HCT116 (cell line): ENCODE measurements around the gene PHTF1. TPM values are rescaled to one million over a fixed set of nuclear protein-coding genes. Genes with fewer than 3 reads are reported as not detected.

Experiments
- ATAC-seq: fragments of 200-7000 bp; cut with Tn5 transposase; 2 replicates; pipeline ENCODE4 v1.9.1; 2020; ENCODE audit warnings: mild to moderate bottlenecking, moderate library complexity
- BruUV-seq: library from RNA; stranded (reverse); fragments of 400-500 nt; replicated peaks from 2 replicates; lab custom pipeline; 2021; lab: Mats Ljungman, UMichigan
- CTCF ChIA-PET: fragments of 300-600 bp; sonication (Branson Sonifier 250); formaldehyde crosslinking; loops from one replicate; lab custom pipeline; 2021; ENCODE audit warnings: antibody characterized with exemption; lab: Charles Lee
- POLR2A ChIA-PET: fragments of 300-600, 350-600 bp; sonication (Branson Sonifier 250); formaldehyde crosslinking; loops from one replicate; lab custom pipeline; 2021; ENCODE audit warnings: antibody characterized with exemption; lab: Charles Lee
- RAD21 ChIA-PET, 2 experiments: fragments of 300-600 bp; sonication (Branson Sonifier 250); formaldehyde crosslinking; loops; one replicate each; lab custom pipeline; 2023; ENCODE audit warnings: low total read pairs in 2 of 2; ENCODE audit not compliant: uncharacterized antibody in 2 of 2, unreplicated experiment in 2 of 2, low non-redundant PET in 1 of 2; lab: Charles Lee
- DNase-seq: peaks from one replicate; pipeline ENCODE4 v3.0.0-alpha.2; 2010; ENCODE audit warnings: low read depth, low spot score
- H2AFZ ChIP-seq: fragments of 200-600 bp; shearing (Covaris generic), sonication (generic); 2 replicates; pipeline ENCODE4 v1.6.1; 2017; ENCODE audit warnings: low read depth, mixed run types, mixed read lengths, antibody characterized with exemption, low read length; ENCODE audit not compliant: poor library complexity, severe bottlenecking
- H3K27ac ChIP-seq: 2 replicates; pipeline ENCODE4 v1.5.1; 2012; ENCODE audit warnings: low read depth, low read length
- H3K27me3 ChIP-seq: fragments of 200-600 bp; sonication (generic); 2 replicates; pipeline ENCODE4 v1.6.1; 2016; ENCODE audit warnings: mixed run types, low read length, mixed read lengths; ENCODE audit not compliant: insufficient read depth
- H3K36me3 ChIP-seq, 2 experiments: fragments of 200-500 bp in 1 of 2; fragments of 200-600 bp in 1 of 2; sonication (Bioruptor generic) in 1 of 2; sonication (generic) in 1 of 2; 2 replicates each; pipeline versions ENCODE4 v1.5.1 to v1.6.1; 2014 to 2016; ENCODE audit warnings: low read length in 2 of 2, inconsistent platforms in 1 of 2, mixed read lengths in 1 of 2, mixed run types in 1 of 2; ENCODE audit not compliant: insufficient read depth in 2 of 2, control insufficient read depth in 1 of 2
- H3K4me1 ChIP-seq, 2 experiments: fragments of 200-600 bp in 1 of 2; sonication (generic) in 1 of 2; 2 replicates each; pipeline versions ENCODE4 v1.5.1 to v1.6.1; 2012 to 2017; ENCODE audit warnings: low read length in 2 of 2, inconsistent platforms in 1 of 2, mild to moderate bottlenecking in 1 of 2, mixed read lengths in 1 of 2, mixed run types in 1 of 2, moderate library complexity in 1 of 2; ENCODE audit not compliant: insufficient read depth in 2 of 2, control insufficient read depth in 1 of 2
- H3K4me2 ChIP-seq: fragments of 200-600 bp; sonication (generic); 2 replicates; pipeline ENCODE4 v1.6.1; 2017; ENCODE audit warnings: mixed run types, low read length, mixed read lengths
- H3K4me3 ChIP-seq, 2 experiments: fragments of 200-600 bp in 1 of 2; sonication (generic) in 1 of 2; replicated peaks in 1 of 2; 2 replicates each; pipeline ENCODE4 v1.5.1; 2011 to 2016; ENCODE audit warnings: low read length in 2 of 2, control low read depth in 1 of 2, low read depth in 1 of 2, mild to moderate bottlenecking in 1 of 2, mixed read lengths in 1 of 2, mixed run types in 1 of 2
- H3K79me2 ChIP-seq: fragments of 200-600 bp; sonication (generic); 2 replicates; pipeline ENCODE4 v1.6.1; 2017; ENCODE audit warnings: mild to moderate bottlenecking, mixed run types, low read length, moderate library complexity, mixed read lengths; ENCODE audit not compliant: insufficient read depth
- H3K9ac ChIP-seq: fragments of 200-600 bp; sonication (generic); 2 replicates; pipeline ENCODE4 v1.6.1; 2016; ENCODE audit warnings: low read length, mixed read lengths
- H3K9me2 ChIP-seq: fragments of 200-600 bp; sonication (generic), shearing (Covaris generic); 2 replicates; pipeline ENCODE4 v1.6.1; 2017; ENCODE audit warnings: mixed run types, mild to moderate bottlenecking, moderate library complexity; ENCODE audit not compliant: insufficient read depth
- H3K9me3 ChIP-seq, 2 experiments: fragments of 200-500 bp in 1 of 2; fragments of 200-600 bp in 1 of 2; sonication (Bioruptor generic) in 1 of 2; sonication (generic) in 1 of 2; 2 replicates each; pipeline ENCODE4 v1.6.1; 2014 to 2017; ENCODE audit warnings: low read length in 2 of 2, mixed read lengths in 2 of 2, inconsistent platforms in 1 of 2, low read depth in 1 of 2, mild to moderate bottlenecking in 1 of 2, mixed run types in 1 of 2, moderate library complexity in 1 of 2; ENCODE audit not compliant: control insufficient read depth in 1 of 2, insufficient read depth in 1 of 2
- H4K20me1 ChIP-seq: fragments of 200-600 bp; sonication (generic), shearing (Covaris generic); 2 replicates; pipeline ENCODE4 v1.6.1; 2017; ENCODE audit warnings: mixed run types, mild to moderate bottlenecking, moderate library complexity; ENCODE audit not compliant: insufficient read depth
- CBX3 ChIP-seq: IDR thresholded peaks from 2 replicates; pipeline ENCODE4 v1.6.1; 2012; ENCODE audit warnings: low read depth
- CEBPB ChIP-seq: IDR thresholded peaks from 2 replicates; pipeline ENCODE4 v1.6.1; 2012; ENCODE audit warnings: low read depth
- EGR1 ChIP-seq: IDR thresholded peaks from 2 replicates; pipeline ENCODE4 v1.6.1; 2012; ENCODE audit warnings: low read depth
- ELF1 ChIP-seq: IDR thresholded peaks from 2 replicates; pipeline ENCODE4 v1.6.1; 2012; ENCODE audit warnings: low read depth, borderline replicate concordance
- EZH2 ChIP-seq: fragments of 200-600 bp; sonication (generic); IDR thresholded peaks from 2 replicates; pipeline ENCODE4 v1.6.1; 2017; ENCODE audit warnings: antibody characterized with exemption, mixed run types
- EZH2phosphoT487 ChIP-seq: fragments of 200-600 bp; IDR thresholded peaks from 2 replicates; pipeline ENCODE4 v1.6.1; 2018; ENCODE audit warnings: antibody characterized with exemption, borderline replicate concordance
- FOSL1 ChIP-seq: IDR thresholded peaks from 2 replicates; pipeline ENCODE4 v1.6.1; 2012; ENCODE audit warnings: low read depth
- JUND ChIP-seq: IDR thresholded peaks from 2 replicates; pipeline ENCODE4 v1.6.1; 2012
- POLR2A ChIP-seq: IDR thresholded peaks from 2 replicates; pipeline ENCODE4 v1.7.0; 2011; ENCODE audit warnings: borderline replicate concordance; ENCODE audit not compliant: insufficient read depth, insufficient read length; ENCODE audit errors: extremely low read depth
- POLR2AphosphoS5 ChIP-seq: IDR thresholded peaks from 2 replicates; pipeline ENCODE4 v1.6.1; 2011; ENCODE audit warnings: mild to moderate bottlenecking, low read depth, low read length, moderate library complexity
- RAD21 ChIP-seq: IDR thresholded peaks from 2 replicates; pipeline ENCODE4 v1.6.1; 2012; ENCODE audit warnings: low read depth, mild to moderate bottlenecking
- SIN3A ChIP-seq: IDR thresholded peaks from 2 replicates; pipeline ENCODE4 v1.6.1; 2012; ENCODE audit warnings: low read depth
- SP1 ChIP-seq: IDR thresholded peaks from 2 replicates; pipeline ENCODE4 v1.6.1; 2012; ENCODE audit warnings: low read depth
- SRF ChIP-seq: IDR thresholded peaks from 2 replicates; pipeline ENCODE4 v1.6.1; 2012; ENCODE audit warnings: low read depth
- YY1 ChIP-seq: IDR thresholded peaks from 2 replicates; pipeline ENCODE4 v1.6.1; 2011; ENCODE audit warnings: low read length, low read depth, moderate library complexity, mild to moderate bottlenecking; ENCODE audit not compliant: insufficient replicate concordance; ENCODE audit errors: extremely low read depth
- ZNF274 ChIP-seq: fragments of 200-500 bp; sonication (Bioruptor generic); IDR thresholded peaks from 2 replicates; pipeline ENCODE4 v1.6.1; 2014; ENCODE audit warnings: mild to moderate bottlenecking, low read depth, low read length, inconsistent platforms
- intact Hi-C: fragments of 100-400 bp; cut with micrococcal nuclease; formaldehyde crosslinking; loops from 2 replicates; pipeline ENCODE4 v1.10.0; 2022
- total RNA-seq: library from RNA; stranded (reverse); gene quantifications from one replicate; pipeline ENCODE4 v1.2.1, GENCODE V29; 2021; ENCODE audit not compliant: unreplicated experiment
- TF ChIP-seq, protein P1 (sequence below): IDR thresholded peaks from 2 replicates; pipeline ENCODE4 v1.6.1; 2012
- TF ChIP-seq, protein P2 (sequence below): IDR thresholded peaks from 2 replicates; pipeline ENCODE4 v1.6.1; 2012; ENCODE audit warnings: low read depth
- TF ChIP-seq, protein P3 (sequence below): IDR thresholded peaks from 2 replicates; pipeline ENCODE4 v1.6.1; 2012
- TF ChIP-seq, protein P4 (sequence below): IDR thresholded peaks from 2 replicates; pipeline ENCODE4 v1.6.1; 2011; ENCODE audit warnings: mild to moderate bottlenecking, low read length, moderate library complexity; ENCODE audit not compliant: insufficient replicate concordance; ENCODE audit errors: extremely low read depth

The PHTF1 gene
- total RNA-seq, 1 experiment from 2014 or later, result 11.4 TPM

DNA sequence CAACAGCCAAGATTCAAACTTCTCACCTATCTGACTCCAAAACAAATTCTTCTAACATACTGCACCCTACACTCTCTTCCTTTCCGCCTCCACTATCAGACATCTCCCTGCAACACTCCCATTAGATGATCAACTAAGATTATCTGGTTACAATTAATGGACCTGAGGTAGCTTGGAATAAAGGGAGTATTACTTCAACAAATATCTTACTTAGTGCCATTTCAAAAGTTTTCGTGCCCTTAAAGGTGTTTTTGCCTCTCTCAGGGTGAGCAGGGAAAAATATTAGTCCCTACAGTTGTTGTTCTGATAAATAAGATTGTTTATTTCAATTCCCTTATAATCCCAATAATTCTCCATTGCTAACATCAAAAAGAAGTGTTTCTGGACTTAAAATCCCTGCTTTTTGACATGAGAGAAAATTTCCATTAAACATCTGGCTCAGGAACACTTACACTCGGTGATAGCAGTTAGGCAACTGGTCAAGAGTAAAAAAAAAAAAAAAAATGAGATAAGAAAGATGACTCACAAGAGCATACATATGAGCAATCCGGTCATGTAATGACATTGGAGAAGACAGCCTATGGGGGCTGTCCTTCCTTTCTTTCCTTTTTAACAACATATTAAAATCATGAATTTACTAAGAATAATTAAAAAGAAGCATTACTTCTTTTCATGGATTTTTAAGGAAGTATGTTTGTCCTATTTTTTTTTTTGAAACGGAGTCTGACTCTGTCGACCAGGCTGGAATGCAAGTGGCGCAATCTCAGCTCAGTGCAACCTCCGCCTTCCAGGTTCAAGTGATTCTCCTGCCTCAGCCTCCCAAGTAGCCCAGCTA lies 45.4 kb upstream of the PHTF1 start:
- RAD21 ChIA-PET, result no interaction called here
- Histone ChIP-seq H3K9me3 (no peaks in the 10 kb centered on the region), H3K4me2 (peak overlapping the region; percentile 35), H2AFZ (no peak overlapping the region), H3K9ac (no peak overlapping the region), H3K27me3 (no peaks in the 10 kb centered on the region), H4K20me1 (no peaks in the 10 kb centered on the region), H3K27ac (no peak overlapping the region), H3K36me3 (no peaks in the 10 kb centered on the region), H3K4me3 (no peak overlapping the region), H3K79me2 (peaks cover 95% of the 10 kb centered on the region), H3K9me2 (no peaks in the 10 kb centered on the region), H3K4me1 (peaks cover 12 to 21% of the 10 kb centered on the region in 2 experiments)
- intact Hi-C loops, result loop anchor here (1.0 kb wide), 1 partner anchor 12 kb away; no protein-coding TSS in a partner anchor
- ATAC-seq, result peak; percentile 83
- POLR2A ChIA-PET, result no interaction called here
- DNase-seq, result peak; percentile 56
- BruUV-seq, result no TSS peak
- CTCF ChIA-PET, result interaction anchor here (1.5 kb wide), 1 partner anchor 732 kb away, joined by 3 read pairs; the partner anchor contains the start of gene LRIG2
- TF ChIP-seq SP1, result peak; percentile 16; the same call in 1 of the 2 replicates
- no peak for TF ChIP-seq ZNF274
- no peak for TF ChIP-seq POLR2AphosphoS5
- no peak for TF ChIP-seq EZH2
- no peak for TF ChIP-seq SIN3A
- no peak for TF ChIP-seq ELF1
- TF ChIP-seq, protein P1, sequence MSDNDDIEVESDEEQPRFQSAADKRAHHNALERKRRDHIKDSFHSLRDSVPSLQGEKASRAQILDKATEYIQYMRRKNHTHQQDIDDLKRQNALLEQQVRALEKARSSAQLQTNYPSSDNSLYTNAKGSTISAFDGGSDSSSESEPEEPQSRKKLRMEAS, result no peak
- peak; percentile 79 for TF ChIP-seq CEBPB
- no peak for TF ChIP-seq EGR1
- peak; percentile 52; the same call in 1 of the 2 replicates for TF ChIP-seq JUND
- TF ChIP-seq SRF, result 0 out of 2 replicates have a peak, but pooled peaks have one; percentile 9
- no peak for TF ChIP-seq EZH2phosphoT487
- TF ChIP-seq YY1, result no peak
- TF ChIP-seq, protein P2, sequence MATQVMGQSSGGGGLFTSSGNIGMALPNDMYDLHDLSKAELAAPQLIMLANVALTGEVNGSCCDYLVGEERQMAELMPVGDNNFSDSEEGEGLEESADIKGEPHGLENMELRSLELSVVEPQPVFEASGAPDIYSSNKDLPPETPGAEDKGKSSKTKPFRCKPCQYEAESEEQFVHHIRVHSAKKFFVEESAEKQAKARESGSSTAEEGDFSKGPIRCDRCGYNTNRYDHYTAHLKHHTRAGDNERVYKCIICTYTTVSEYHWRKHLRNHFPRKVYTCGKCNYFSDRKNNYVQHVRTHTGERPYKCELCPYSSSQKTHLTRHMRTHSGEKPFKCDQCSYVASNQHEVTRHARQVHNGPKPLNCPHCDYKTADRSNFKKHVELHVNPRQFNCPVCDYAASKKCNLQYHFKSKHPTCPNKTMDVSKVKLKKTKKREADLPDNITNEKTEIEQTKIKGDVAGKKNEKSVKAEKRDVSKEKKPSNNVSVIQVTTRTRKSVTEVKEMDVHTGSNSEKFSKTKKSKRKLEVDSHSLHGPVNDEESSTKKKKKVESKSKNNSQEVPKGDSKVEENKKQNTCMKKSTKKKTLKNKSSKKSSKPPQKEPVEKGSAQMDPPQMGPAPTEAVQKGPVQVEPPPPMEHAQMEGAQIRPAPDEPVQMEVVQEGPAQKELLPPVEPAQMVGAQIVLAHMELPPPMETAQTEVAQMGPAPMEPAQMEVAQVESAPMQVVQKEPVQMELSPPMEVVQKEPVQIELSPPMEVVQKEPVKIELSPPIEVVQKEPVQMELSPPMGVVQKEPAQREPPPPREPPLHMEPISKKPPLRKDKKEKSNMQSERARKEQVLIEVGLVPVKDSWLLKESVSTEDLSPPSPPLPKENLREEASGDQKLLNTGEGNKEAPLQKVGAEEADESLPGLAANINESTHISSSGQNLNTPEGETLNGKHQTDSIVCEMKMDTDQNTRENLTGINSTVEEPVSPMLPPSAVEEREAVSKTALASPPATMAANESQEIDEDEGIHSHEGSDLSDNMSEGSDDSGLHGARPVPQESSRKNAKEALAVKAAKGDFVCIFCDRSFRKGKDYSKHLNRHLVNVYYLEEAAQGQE, result no peak
- TF ChIP-seq CBX3, result no peak
- TF ChIP-seq POLR2A, result no peak
- peak; percentile 62 for TF ChIP-seq FOSL1
- TF ChIP-seq, protein P3, sequence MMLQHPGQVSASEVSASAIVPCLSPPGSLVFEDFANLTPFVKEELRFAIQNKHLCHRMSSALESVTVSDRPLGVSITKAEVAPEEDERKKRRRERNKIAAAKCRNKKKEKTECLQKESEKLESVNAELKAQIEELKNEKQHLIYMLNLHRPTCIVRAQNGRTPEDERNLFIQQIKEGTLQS, result no peak
- TF ChIP-seq, protein P4, sequence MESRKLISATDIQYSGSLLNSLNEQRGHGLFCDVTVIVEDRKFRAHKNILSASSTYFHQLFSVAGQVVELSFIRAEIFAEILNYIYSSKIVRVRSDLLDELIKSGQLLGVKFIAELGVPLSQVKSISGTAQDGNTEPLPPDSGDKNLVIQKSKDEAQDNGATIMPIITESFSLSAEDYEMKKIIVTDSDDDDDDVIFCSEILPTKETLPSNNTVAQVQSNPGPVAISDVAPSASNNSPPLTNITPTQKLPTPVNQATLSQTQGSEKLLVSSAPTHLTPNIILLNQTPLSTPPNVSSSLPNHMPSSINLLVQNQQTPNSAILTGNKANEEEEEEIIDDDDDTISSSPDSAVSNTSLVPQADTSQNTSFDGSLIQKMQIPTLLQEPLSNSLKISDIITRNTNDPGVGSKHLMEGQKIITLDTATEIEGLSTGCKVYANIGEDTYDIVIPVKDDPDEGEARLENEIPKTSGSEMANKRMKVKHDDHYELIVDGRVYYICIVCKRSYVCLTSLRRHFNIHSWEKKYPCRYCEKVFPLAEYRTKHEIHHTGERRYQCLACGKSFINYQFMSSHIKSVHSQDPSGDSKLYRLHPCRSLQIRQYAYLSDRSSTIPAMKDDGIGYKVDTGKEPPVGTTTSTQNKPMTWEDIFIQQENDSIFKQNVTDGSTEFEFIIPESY, result no peak
- no peak for TF ChIP-seq RAD21
